Neural cell (in vitro differentiated cells): ENCODE measurements around the gene TLR8. TPM values are rescaled to one million over a fixed set of nuclear protein-coding genes. Genes with fewer than 3 reads are reported as not detected.

Experiments
- H2AFZ ChIP-seq: fragments of 200-600, 300-800 bp; sonication (generic), shearing (Covaris generic); 2 replicates; pipeline ENCODE4 v1.6.0; 2014; ENCODE audit warnings: low read depth, mild to moderate bottlenecking, antibody characterized with exemption, low read length, moderate library complexity
- H3F3A ChIP-seq: fragments of 200-600 bp; shearing (Covaris generic); 2 replicates; pipeline ENCODE4 v1.6.1; 2016; ENCODE audit warnings: mild to moderate bottlenecking, moderate library complexity, mixed read lengths, antibody characterized with exemption, low read length; ENCODE audit not compliant: insufficient read depth, poor library complexity, severe bottlenecking
- H3K27ac ChIP-seq: fragments of 200-600, 300-800 bp; sonication (generic), shearing (Covaris generic); 2 replicates; pipeline ENCODE4 v1.5.1; 2014; ENCODE audit warnings: mild to moderate bottlenecking, low read length, moderate library complexity
- H3K27me3 ChIP-seq: fragments of 300-800, 200-600 bp; sonication (generic), shearing (Covaris generic); 2 replicates; pipeline ENCODE4 v1.6.0; 2014; ENCODE audit warnings: mild to moderate bottlenecking, low read depth, low read length, moderate library complexity; ENCODE audit not compliant: insufficient read depth
- H3K36me3 ChIP-seq: fragments of 300-800, 200-600 bp; sonication (generic), shearing (Covaris generic); 2 replicates; pipeline ENCODE4 v1.5.1; 2014; ENCODE audit warnings: mild to moderate bottlenecking, antibody characterized with exemption, low read length, moderate library complexity; ENCODE audit not compliant: insufficient read depth
- H3K4me2 ChIP-seq: fragments of 300-800, 200-600 bp; sonication (generic), shearing (Covaris generic); 2 replicates; pipeline ENCODE4 v1.6.0; 2014; ENCODE audit warnings: mild to moderate bottlenecking, low read length
- H3K4me3 ChIP-seq: fragments of 300-800, 200-600 bp; sonication (generic), shearing (Covaris generic); 2 replicates; pipeline ENCODE4 v1.5.1; 2014; ENCODE audit warnings: mild to moderate bottlenecking, low read length, moderate library complexity
- H3K79me2 ChIP-seq: fragments of 200-600 bp; shearing (Covaris generic); replicated peaks from 2 replicates; pipeline ENCODE4 v1.6.0; 2014; ENCODE audit warnings: mild to moderate bottlenecking, low read length, moderate library complexity; ENCODE audit not compliant: insufficient read depth
- H3K9ac ChIP-seq: fragments of 300-800, 200-600 bp; sonication (generic), shearing (Covaris generic); 2 replicates; pipeline ENCODE4 v1.6.1; 2016; ENCODE audit warnings: mild to moderate bottlenecking, low read length, mixed read lengths
- H3K9me2 ChIP-seq: fragments of 200-600 bp; shearing (Covaris generic); 2 replicates; pipeline ENCODE4 v1.6.1; 2016; ENCODE audit warnings: mild to moderate bottlenecking, low read length, mixed read lengths; ENCODE audit not compliant: insufficient read depth
- H3K9me3 ChIP-seq: fragments of 200-600, 300-800 bp; sonication (generic), shearing (Covaris generic); 2 replicates; pipeline ENCODE4 v1.6.1; 2016; ENCODE audit warnings: mild to moderate bottlenecking, mixed run types, low read length, moderate library complexity, mixed read lengths
- H4K20me1 ChIP-seq: fragments of 200-600 bp; shearing (Covaris generic); 2 replicates; pipeline ENCODE4 v1.6.1; 2016; ENCODE audit warnings: mild to moderate bottlenecking, mixed run types; ENCODE audit not compliant: insufficient read depth
- EP300 ChIP-seq: fragments of 450-650 bp; conservative IDR thresholded peaks from 2 replicates; pipeline ENCODE4 v1.6.1; 2014; ENCODE audit warnings: antibody characterized with exemption, mild to moderate bottlenecking, moderate library complexity; ENCODE audit not compliant: poor library complexity, severe bottlenecking
- EZH2 ChIP-seq: fragments of 200-600, 300-800 bp; shearing (Covaris generic), sonication (generic); IDR thresholded peaks from 2 replicates; pipeline ENCODE4 v1.6.1; 2014; ENCODE audit warnings: antibody characterized with exemption, low read length, borderline replicate concordance, mild to moderate bottlenecking; ENCODE audit not compliant: insufficient read depth, poor library complexity, severe bottlenecking
- MXI1 ChIP-seq: fragments of 450-650 bp; conservative IDR thresholded peaks from 2 replicates; pipeline ENCODE4 v1.6.1; 2014; ENCODE audit warnings: antibody characterized with exemption, mild to moderate bottlenecking; ENCODE audit not compliant: poor library complexity, severe bottlenecking
- POLR2AphosphoS5 ChIP-seq: IDR thresholded peaks from 2 replicates; pipeline ENCODE4 v1.6.1; 2012
- RAD21 ChIP-seq: fragments of 450-650 bp; conservative IDR thresholded peaks from 2 replicates; pipeline ENCODE4 v1.6.1; 2014; ENCODE audit warnings: antibody characterized with exemption, mild to moderate bottlenecking, moderate library complexity
- SMC3 ChIP-seq: fragments of 450-650 bp; conservative IDR thresholded peaks from 2 replicates; pipeline ENCODE4 v1.6.1; 2014; ENCODE audit warnings: antibody characterized with exemption, mild to moderate bottlenecking, moderate library complexity; ENCODE audit not compliant: poor library complexity
- TAF1 ChIP-seq: IDR thresholded peaks from 2 replicates; pipeline ENCODE4 v1.6.1; 2012; ENCODE audit warnings: low read depth
- polyA plus RNA-seq: library from polyadenylated mRNA; depleted of rRNA; stranded (reverse); fragments of >200 nt; gene quantifications from 2 replicates; pipeline ENCODE4 v1.2.3, GENCODE V29; 2014
- TF ChIP-seq, protein P1 (sequence below): IDR thresholded peaks from 2 replicates; pipeline ENCODE4 v1.6.1; 2012; ENCODE audit warnings: borderline replicate concordance
- TF ChIP-seq, protein P2 (sequence below): fragments of 450-650 bp; IDR thresholded peaks from 2 replicates; pipeline ENCODE4 v1.5.1; 2014; ENCODE audit warnings: antibody characterized with exemption, mild to moderate bottlenecking, moderate library complexity; ENCODE audit not compliant: poor library complexity, severe bottlenecking

The TLR8 gene
- polyA plus RNA-seq, 1 donor from 2014 or later: not detected

DNA sequence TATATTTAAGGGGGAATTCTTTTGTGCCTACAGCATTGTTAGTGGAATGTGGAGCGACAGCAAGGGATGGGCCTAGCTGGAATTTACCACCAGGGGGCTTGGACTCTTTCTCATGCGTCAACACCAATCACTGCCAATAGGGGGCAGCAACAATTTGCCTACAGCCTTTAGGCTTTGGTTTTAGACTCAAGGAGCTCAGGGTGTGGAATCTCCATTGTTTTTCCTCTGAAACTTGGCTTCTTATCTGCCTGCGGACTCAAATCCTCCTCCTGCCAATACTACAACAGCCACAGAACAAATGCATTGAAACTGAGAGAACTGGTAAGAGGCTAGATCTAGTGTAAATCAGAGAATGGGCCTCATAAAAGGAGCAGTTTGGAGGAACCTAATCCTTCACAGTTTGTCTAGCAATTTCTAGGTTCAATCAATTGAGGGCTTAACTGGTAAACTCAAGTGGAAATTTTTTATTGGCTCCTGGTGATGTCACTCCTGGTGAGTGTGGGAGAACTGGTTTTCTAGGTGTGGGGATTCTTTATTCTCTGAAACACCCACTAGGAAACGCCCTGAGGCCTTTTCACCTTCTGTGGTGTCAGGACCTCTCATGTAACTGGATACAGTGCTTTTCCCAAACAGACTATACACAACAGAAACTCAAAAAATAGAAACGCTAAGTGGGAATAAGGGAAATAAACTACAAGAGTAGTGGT is 40.6 kb downstream of the TLR8 start:
- no peak overlapping the region for H3K4me2 ChIP-seq

DNA sequence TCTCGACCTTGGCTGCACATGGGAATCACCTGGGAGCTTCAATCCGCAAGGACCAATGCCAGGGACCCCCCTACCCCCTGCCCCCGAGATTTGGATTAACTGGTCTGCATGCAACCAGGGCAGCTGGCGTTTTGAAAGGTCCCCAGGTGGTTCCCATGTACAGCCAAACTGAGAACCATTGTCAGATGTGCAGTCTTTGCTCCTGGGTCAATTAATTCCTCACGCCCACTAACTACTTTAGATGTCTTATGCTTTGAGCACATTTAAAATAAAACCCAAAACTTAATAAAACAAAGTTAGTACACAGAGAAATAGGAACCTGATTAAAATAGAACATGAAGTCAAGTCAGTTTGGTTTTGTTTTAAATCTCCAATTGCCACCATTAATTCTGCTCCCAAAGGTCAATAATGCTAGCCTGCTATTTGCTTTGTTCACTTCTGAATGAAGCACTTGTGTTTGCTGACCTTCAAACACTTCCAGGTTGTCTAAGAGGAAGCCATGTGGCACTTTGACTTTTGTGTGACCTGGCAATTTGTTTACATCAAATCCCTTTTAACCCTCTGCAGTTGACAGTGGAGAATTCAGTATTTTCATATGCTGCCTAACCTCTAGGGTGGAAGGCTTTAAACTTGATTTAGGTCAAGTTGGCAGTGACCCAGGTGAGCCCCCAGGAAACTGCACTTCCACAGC is 41.3 kb downstream of the TLR8 start:
- Histone ChIP-seq H2AFZ (no peak overlapping the region), H3K9me2 (no peaks in the 10 kb centered on the region), H3K27ac (no peak overlapping the region), H4K20me1 (no peaks in the 10 kb centered on the region), H3K36me3 (no peaks in the 10 kb centered on the region), H3K4me2 (no peak overlapping the region), H3K9me3 (no peaks in the 10 kb centered on the region), H3K27me3 (no peaks in the 10 kb centered on the region), H3K79me2 (no peaks in the 10 kb centered on the region), H3K4me3 (no peak overlapping the region), H3K9ac (no peak overlapping the region), H3F3A (no peaks in the 10 kb centered on the region)
- TF ChIP-seq SMC3 (no peak), EZH2 (no peak), MXI1 (no peak), TAF1 (no peak), POLR2AphosphoS5 (no peak), EP300 (no peak)
- TF ChIP-seq, protein P1, sequence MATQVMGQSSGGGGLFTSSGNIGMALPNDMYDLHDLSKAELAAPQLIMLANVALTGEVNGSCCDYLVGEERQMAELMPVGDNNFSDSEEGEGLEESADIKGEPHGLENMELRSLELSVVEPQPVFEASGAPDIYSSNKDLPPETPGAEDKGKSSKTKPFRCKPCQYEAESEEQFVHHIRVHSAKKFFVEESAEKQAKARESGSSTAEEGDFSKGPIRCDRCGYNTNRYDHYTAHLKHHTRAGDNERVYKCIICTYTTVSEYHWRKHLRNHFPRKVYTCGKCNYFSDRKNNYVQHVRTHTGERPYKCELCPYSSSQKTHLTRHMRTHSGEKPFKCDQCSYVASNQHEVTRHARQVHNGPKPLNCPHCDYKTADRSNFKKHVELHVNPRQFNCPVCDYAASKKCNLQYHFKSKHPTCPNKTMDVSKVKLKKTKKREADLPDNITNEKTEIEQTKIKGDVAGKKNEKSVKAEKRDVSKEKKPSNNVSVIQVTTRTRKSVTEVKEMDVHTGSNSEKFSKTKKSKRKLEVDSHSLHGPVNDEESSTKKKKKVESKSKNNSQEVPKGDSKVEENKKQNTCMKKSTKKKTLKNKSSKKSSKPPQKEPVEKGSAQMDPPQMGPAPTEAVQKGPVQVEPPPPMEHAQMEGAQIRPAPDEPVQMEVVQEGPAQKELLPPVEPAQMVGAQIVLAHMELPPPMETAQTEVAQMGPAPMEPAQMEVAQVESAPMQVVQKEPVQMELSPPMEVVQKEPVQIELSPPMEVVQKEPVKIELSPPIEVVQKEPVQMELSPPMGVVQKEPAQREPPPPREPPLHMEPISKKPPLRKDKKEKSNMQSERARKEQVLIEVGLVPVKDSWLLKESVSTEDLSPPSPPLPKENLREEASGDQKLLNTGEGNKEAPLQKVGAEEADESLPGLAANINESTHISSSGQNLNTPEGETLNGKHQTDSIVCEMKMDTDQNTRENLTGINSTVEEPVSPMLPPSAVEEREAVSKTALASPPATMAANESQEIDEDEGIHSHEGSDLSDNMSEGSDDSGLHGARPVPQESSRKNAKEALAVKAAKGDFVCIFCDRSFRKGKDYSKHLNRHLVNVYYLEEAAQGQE: no peak
- TF ChIP-seq, protein P2, sequence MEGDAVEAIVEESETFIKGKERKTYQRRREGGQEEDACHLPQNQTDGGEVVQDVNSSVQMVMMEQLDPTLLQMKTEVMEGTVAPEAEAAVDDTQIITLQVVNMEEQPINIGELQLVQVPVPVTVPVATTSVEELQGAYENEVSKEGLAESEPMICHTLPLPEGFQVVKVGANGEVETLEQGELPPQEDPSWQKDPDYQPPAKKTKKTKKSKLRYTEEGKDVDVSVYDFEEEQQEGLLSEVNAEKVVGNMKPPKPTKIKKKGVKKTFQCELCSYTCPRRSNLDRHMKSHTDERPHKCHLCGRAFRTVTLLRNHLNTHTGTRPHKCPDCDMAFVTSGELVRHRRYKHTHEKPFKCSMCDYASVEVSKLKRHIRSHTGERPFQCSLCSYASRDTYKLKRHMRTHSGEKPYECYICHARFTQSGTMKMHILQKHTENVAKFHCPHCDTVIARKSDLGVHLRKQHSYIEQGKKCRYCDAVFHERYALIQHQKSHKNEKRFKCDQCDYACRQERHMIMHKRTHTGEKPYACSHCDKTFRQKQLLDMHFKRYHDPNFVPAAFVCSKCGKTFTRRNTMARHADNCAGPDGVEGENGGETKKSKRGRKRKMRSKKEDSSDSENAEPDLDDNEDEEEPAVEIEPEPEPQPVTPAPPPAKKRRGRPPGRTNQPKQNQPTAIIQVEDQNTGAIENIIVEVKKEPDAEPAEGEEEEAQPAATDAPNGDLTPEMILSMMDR: no peak

More for the DNA sequence above, 40.6 kb downstream of the TLR8 start:
- Histone ChIP-seq H3K36me3 (no peaks in the 10 kb centered on the region), H2AFZ (no peak overlapping the region), H3K27me3 (no peaks in the 10 kb centered on the region), H3K79me2 (no peaks in the 10 kb centered on the region), H4K20me1 (no peaks in the 10 kb centered on the region), H3K27ac (no peak overlapping the region), H3K9me3 (no peaks in the 10 kb centered on the region), H3K9me2 (no peaks in the 10 kb centered on the region), H3K9ac (no peak overlapping the region), H3F3A (no peaks in the 10 kb centered on the region), H3K4me3 (no peak overlapping the region)
- TF ChIP-seq MXI1 (no peak), POLR2AphosphoS5 (no peak), RAD21 (peak; percentile 37), TAF1 (no peak), EP300 (no peak), EZH2 (no peak), SMC3 (peak; percentile 38)
- TF ChIP-seq, protein P2: peak; percentile 58
- TF ChIP-seq, protein P1: no peak
